Panc1 (cell line): ENCODE measurements around the gene PXN. TPM values are rescaled to one million over a fixed set of nuclear protein-coding genes. Genes with fewer than 3 reads are reported as not detected.
"Not testable (repeated sequence)": the region's sequence is repeated elsewhere in the genome, so short reads cannot be mapped to it uniquely, and the experiment has no call there.

Source experiments
- ATAC-seq: fragments of 200-7000 bp; cut with Tn5 transposase; 2 replicates; pipeline ENCODE4 v1.9.1; 2020; ENCODE audit warnings: mild to moderate bottlenecking, moderate library complexity
- BruUV-seq: library from RNA; stranded (reverse); fragments of 400-500 nt; replicated peaks from 2 replicates; lab custom pipeline; 2021; lab: Mats Ljungman, UMichigan
- CTCF ChIA-PET: fragments of 300-600 bp; sonication (Branson Sonifier 250); formaldehyde crosslinking; loops from one replicate; lab custom pipeline; 2022; ENCODE audit warnings: antibody characterized with exemption; lab: Charles Lee
- POLR2A ChIA-PET: fragments of 300-600 bp; sonication (Branson Sonifier 250); formaldehyde crosslinking; loops from one replicate; lab custom pipeline; 2022; ENCODE audit warnings: antibody characterized with exemption; lab: Charles Lee
- DNase-seq: peaks from one replicate; pipeline ENCODE4 v3.0.0-alpha.2; 2010; ENCODE audit warnings: low read depth, low spot score
- H3K27ac ChIP-seq: 2 replicates; pipeline ENCODE4 v1.5.1; 2011; ENCODE audit warnings: mild to moderate bottlenecking, low read length, inconsistent platforms
- H3K27me3 ChIP-seq: fragments of 200-500 bp; sonication (Bioruptor generic); 2 replicates; pipeline ENCODE4 v1.6.0; 2014; ENCODE audit warnings: low read length, inconsistent platforms; ENCODE audit not compliant: control insufficient read depth, insufficient read depth
- H3K36me3 ChIP-seq: fragments of 200-500 bp; sonication (Bioruptor generic); 2 replicates; pipeline ENCODE4 v1.5.1; 2014; ENCODE audit warnings: inconsistent platforms, mild to moderate bottlenecking, low read length, moderate library complexity; ENCODE audit not compliant: control insufficient read depth, insufficient read depth
- H3K4me1 ChIP-seq: 2 replicates; pipeline ENCODE4 v1.5.1; 2011; ENCODE audit warnings: inconsistent platforms, mild to moderate bottlenecking, low read length, moderate library complexity; ENCODE audit not compliant: control insufficient read depth, insufficient read depth
- H3K4me3 ChIP-seq, 2 experiments: 2 replicates each; pipeline ENCODE4 v1.5.1; 2011 to 2012; ENCODE audit warnings: low read depth in 2 of 2, low read length in 2 of 2, mild to moderate bottlenecking in 2 of 2, inconsistent platforms in 1 of 2, moderate library complexity in 1 of 2
- H3K9me3 ChIP-seq: fragments of 200-500 bp; sonication (Bioruptor generic); 2 replicates; pipeline ENCODE4 v1.5.1; 2014; ENCODE audit warnings: low read depth, mild to moderate bottlenecking, inconsistent platforms, low read length, moderate library complexity; ENCODE audit not compliant: control insufficient read depth, insufficient read depth
- POLR2AphosphoS5 ChIP-seq: IDR thresholded peaks from 2 replicates; pipeline ENCODE4 v1.6.1; 2012; ENCODE audit warnings: mild to moderate bottlenecking, low read depth, low read length, moderate library complexity
- SIN3A ChIP-seq: IDR thresholded peaks from 2 replicates; pipeline ENCODE4 v1.6.1; 2012; ENCODE audit warnings: low read depth, mild to moderate bottlenecking, low read length, moderate library complexity, borderline replicate concordance; ENCODE audit not compliant: insufficient read depth
- TCF7L2 ChIP-seq: IDR thresholded peaks from 2 replicates; pipeline ENCODE4 v1.6.1; 2011; ENCODE audit warnings: mild to moderate bottlenecking, low read depth, low read length, inconsistent platforms
- in situ Hi-C: cut with HindIII; loops from 2 replicates; pipeline ENCODE4 v1.10.0; 2016; ENCODE audit warnings: low sequenced_read_pairs, low pct_unique_long_range_greater_than_20kb
- intact Hi-C: fragments of 100-400 bp; cut with micrococcal nuclease; formaldehyde crosslinking; loops from one replicate; pipeline ENCODE4 v1.10.0; 2022; ENCODE audit not compliant: unreplicated experiment
- total RNA-seq: library from RNA; stranded (reverse); gene quantifications from one replicate; pipeline ENCODE4 v1.2.1, GENCODE V29; 2021; ENCODE audit not compliant: unreplicated experiment
- TF ChIP-seq, protein P1 (sequence below): fragments of 450-650 bp; IDR thresholded peaks from 2 replicates; pipeline ENCODE4 v1.5.1; 2017; ENCODE audit warnings: mild to moderate bottlenecking

The PXN gene
- total RNA-seq, 1 experiment from 2014 or later, result 484 TPM

DNA sequence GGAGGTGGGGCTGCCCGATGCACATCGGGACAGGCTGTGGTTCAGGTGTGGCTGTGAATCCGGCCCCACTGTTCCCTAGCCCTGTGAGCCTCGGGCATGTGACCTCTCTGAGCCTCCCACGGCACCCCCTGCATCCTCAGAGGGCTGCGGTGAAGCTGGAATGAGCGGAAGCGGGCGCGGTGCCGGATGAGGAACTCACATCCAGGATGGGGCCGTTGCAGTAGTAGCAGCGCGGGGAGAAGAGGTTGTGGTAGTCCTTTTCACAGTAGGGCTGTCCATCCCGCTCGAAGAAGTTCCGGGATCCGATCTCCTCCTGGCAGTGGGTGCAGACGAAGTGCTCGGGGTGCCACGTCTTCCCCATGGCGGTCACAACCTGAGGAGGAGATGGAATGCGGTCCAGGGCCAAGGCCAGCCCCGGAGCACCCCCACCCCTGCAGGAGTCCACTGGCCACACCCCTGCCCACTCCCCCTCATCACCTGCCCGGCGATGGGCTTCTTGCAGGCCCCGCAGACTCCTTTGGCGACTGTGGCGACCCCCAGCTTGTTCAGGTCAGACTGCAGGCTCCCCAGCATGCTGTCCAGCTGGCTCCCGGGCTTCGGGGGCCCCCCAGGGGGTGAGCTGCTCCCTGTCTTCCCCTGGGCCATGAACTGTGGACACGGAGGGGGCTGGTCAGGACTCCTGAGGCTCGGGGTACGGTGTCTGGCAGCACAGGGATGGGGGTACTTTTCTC lies 50.7 kb downstream of the PXN start:
- Histone ChIP-seq H3K4me1 (peaks cover 43% of the 10 kb centered on the region), H3K9me3 (no peaks in the 10 kb centered on the region), H3K4me3 (no peak overlapping the region), H3K27ac (peak overlapping the region; percentile 81), H3K36me3 (peaks cover 11% of the 10 kb centered on the region), H3K27me3 (no peaks in the 10 kb centered on the region)
- DNase-seq (no peak), ATAC-seq (no peak)
- intact Hi-C loops (no loop called here), in situ Hi-C loops (no loop called here)
- CTCF ChIA-PET, result no interaction called here
- TF ChIP-seq SIN3A (no peak), POLR2AphosphoS5 (no peak)
- POLR2A ChIA-PET, result no interaction called here
- BruUV-seq, result no TSS peak

- CTCF ChIA-PET, result no interaction called here
- POLR2A ChIA-PET, result no interaction called here
These were observed 51.8 kb downstream of the PXN start for GRCh38 chr12:120213758-120214157.

DNA sequence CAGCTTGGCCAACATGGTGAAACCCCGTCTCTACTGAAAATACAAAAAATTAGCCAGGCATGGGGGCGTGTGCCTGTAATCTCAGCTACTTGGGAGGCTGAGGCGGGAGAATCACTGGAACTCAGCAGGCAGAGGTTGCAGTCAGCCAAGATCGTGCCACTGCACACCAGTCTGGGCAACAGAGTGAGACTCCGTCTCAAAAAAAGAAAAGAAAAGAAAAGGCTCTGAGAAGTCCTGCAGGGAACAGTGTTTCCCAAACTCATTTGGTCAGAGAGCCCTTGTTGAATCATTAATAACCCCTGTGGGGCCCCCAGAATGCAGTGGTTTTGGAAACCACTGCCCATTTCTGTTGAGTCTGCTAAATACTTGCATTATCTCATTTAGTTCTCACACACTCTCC lies 52.3 kb downstream of the PXN start:
- H3K4me3 ChIP-seq, BruUV-seq, H3K9me3 ChIP-seq, DNase-seq, POLR2A ChIA-PET, in situ Hi-C loops, H3K27me3 ChIP-seq, CTCF ChIA-PET, ATAC-seq, intact Hi-C loops: not testable (repeated sequence)
- Histone ChIP-seq H3K27ac (peak overlapping the region; percentile 52; the same call in 1 of the 2 replicates), H3K4me1 (peaks cover 38% of the 10 kb centered on the region), H3K36me3 (peaks cover 10% of the 10 kb centered on the region)

More at GRCh38 chr12:120213758-120214157, 51.8 kb downstream of the PXN start:
- H3K4me3 ChIP-seq, result no peak overlapping the region
- peaks cover 38% of the 10 kb centered on the region for H3K4me1 ChIP-seq
- H3K27me3 ChIP-seq, result no peaks in the 10 kb centered on the region
- H3K36me3 ChIP-seq, result peaks cover 10% of the 10 kb centered on the region
- intact Hi-C loops, result no loop called here
- TF ChIP-seq, protein P1, sequence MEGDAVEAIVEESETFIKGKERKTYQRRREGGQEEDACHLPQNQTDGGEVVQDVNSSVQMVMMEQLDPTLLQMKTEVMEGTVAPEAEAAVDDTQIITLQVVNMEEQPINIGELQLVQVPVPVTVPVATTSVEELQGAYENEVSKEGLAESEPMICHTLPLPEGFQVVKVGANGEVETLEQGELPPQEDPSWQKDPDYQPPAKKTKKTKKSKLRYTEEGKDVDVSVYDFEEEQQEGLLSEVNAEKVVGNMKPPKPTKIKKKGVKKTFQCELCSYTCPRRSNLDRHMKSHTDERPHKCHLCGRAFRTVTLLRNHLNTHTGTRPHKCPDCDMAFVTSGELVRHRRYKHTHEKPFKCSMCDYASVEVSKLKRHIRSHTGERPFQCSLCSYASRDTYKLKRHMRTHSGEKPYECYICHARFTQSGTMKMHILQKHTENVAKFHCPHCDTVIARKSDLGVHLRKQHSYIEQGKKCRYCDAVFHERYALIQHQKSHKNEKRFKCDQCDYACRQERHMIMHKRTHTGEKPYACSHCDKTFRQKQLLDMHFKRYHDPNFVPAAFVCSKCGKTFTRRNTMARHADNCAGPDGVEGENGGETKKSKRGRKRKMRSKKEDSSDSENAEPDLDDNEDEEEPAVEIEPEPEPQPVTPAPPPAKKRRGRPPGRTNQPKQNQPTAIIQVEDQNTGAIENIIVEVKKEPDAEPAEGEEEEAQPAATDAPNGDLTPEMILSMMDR, result no peak
- peak; percentile 56; the same call in 1 of the 2 replicates for TF ChIP-seq POLR2AphosphoS5
- in situ Hi-C loops, result no loop called here
- DNase-seq (no peak), ATAC-seq (no peak)
- H3K9me3 ChIP-seq, result no peaks in the 10 kb centered on the region
- peak overlapping the region; percentile 75; the same call in 1 of the 2 replicates for H3K27ac ChIP-seq
- BruUV-seq, result no TSS peak

DNA sequence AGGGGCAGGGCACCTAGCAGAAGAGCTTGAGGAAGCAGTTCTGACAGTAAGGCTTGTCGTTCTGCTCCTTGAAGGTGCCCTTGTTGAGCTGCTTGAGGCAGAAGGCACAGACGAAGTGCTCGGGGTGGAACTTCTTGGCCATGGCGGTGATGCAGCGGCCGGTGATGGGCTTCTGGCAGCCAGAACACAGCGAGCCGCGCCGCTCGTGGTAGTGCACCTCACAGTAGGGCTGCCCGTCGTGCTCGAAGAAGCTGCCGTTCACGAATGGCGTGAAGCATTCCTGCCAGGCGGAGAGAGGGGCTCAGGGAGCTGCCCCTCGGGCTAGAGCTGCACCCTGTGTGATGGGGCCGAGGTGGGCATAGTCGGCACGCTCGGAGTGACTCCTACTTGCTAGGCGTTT lies 53.2 kb downstream of the PXN start:
- no peak for ATAC-seq
- peaks cover 10% of the 10 kb centered on the region for H3K36me3 ChIP-seq
- no peaks in the 10 kb centered on the region for H3K27me3 ChIP-seq

More for the DNA sequence above, 53.2 kb downstream of the PXN start:
- ChIA-PET POLR2A (no interaction called here), CTCF (no interaction called here)
- DNase-seq, result no peak
- peak overlapping the region; percentile 12; the same call in 1 of the 2 replicates for H3K27ac ChIP-seq
- in situ Hi-C loops (no loop called here), intact Hi-C loops (no loop called here)
- no peaks in the 10 kb centered on the region for H3K9me3 ChIP-seq
- TF ChIP-seq SIN3A, result no peak
- peak; percentile 52 for TF ChIP-seq POLR2AphosphoS5
- no peak for TF ChIP-seq TCF7L2
- no TSS peak for BruUV-seq
- H3K4me1 ChIP-seq, result peaks cover 33% of the 10 kb centered on the region
- no peak overlapping the region for H3K4me3 ChIP-seq
